Activated CD4-positive, alpha-beta memory T cell treated with anti-CD3 and anti-CD28 coated beads for 36 hours (primary cell): Measurements from ENCODE around the gene ALPK1. TPM values are rescaled to one million over a fixed set of nuclear protein-coding genes. Genes with fewer than 3 reads are reported as not detected.

ENCODE experiments used
- CTCF ChIA-PET: fragments of 350-600 bp; sonication (Branson Sonifier 250); formaldehyde crosslinking; loops from one replicate; lab custom pipeline; 2021; ENCODE audit warnings: antibody characterized with exemption, inconsistent platforms; lab: Charles Lee
- POLR2A ChIA-PET: fragments of 350-600 bp; sonication (Branson Sonifier 250); formaldehyde crosslinking; loops from one replicate; lab custom pipeline; 2021; ENCODE audit warnings: antibody characterized with exemption; lab: Charles Lee
- DNase-seq: peaks from one replicate; pipeline ENCODE4 v3.0.0-alpha.2; 2020
- H3K27ac Mint-ChIP-seq: one replicate; pipeline ENCODE4 v1.8.0; 2021; ENCODE audit warnings: mixed read lengths
- H3K27me3 Mint-ChIP-seq: one replicate; pipeline ENCODE4 v1.8.0; 2021; ENCODE audit warnings: mixed read lengths
- H3K36me3 Mint-ChIP-seq: one replicate; pipeline ENCODE4 v1.8.0; 2021; ENCODE audit warnings: mixed read lengths
- H3K4me1 Mint-ChIP-seq: one replicate; pipeline ENCODE4 v1.8.0; 2021; ENCODE audit warnings: low read depth, mixed read lengths
- H3K4me3 Mint-ChIP-seq: one replicate; pipeline ENCODE4 v1.8.0; 2021; ENCODE audit warnings: mild to moderate bottlenecking, mixed read lengths
- H3K9me3 Mint-ChIP-seq: one replicate; pipeline ENCODE4 v1.8.0; 2021; ENCODE audit warnings: mixed read lengths
- intact Hi-C: fragments of 100-400 bp; cut with micrococcal nuclease; formaldehyde crosslinking; loops from one replicate; pipeline ENCODE4 v1.15.1; 2023
- total RNA-seq, 2 experiments: library from RNA; stranded (reverse); gene quantifications; one replicate each; pipeline ENCODE4 v1.2.3, GENCODE V29; 2021

The ALPK1 gene
- 10 to 100 TPM; 21.5 to 22.9 TPM for total RNA-seq

GRCh38 chr4:112296949-112297880 is at the start of gene ALPK1:
ALPK1 (plus strand) TSS chr4:112297369.
- Mint-ChIP-seq H3K9me3 (no peaks in the 10 kb centered on the region), H3K27ac (peak within 1 kb of the TSS; percentile 84), H3K4me1 (peaks cover 23% of the 10 kb centered on the region), H3K36me3 (peaks cover 2% of the 10 kb centered on the region), H3K27me3 (no peaks in the 10 kb centered on the region), H3K4me3 (peak within 1 kb of the TSS; percentile 76)
- intact Hi-C loops: loop anchor here (1.0 kb wide), 1 partner anchor 9 kb away; no protein-coding TSS in a partner anchor
- ChIA-PET POLR2A (interaction anchor here (0.6 to 1.4 kb wide), 4 partner anchors 9 to 168 kb away, joined by 3 to 6 read pairs (median 5); partner anchors contain the start of gene TIFA), CTCF (interaction anchor here (0.9 kb wide), 2 partner anchors 24 kb away, joined by 3 read pairs; no protein-coding TSS in a partner anchor)
- no peak for DNase-seq

- peaks cover 3% of the 10 kb centered on the region for H3K36me3 Mint-ChIP-seq
- no peak overlapping the region for H3K4me3 Mint-ChIP-seq
- no peaks in the 10 kb centered on the region for H3K9me3 Mint-ChIP-seq
- intact Hi-C loops: no loop called here
- DNase-seq: no peak
- ChIA-PET POLR2A (no interaction called here), CTCF (interaction anchor here (1.5 to 2.1 kb wide), 2 partner anchors 15 to 16 kb away, joined by 4 to 6 read pairs; no protein-coding TSS in a partner anchor)
- no peak overlapping the region for H3K27ac Mint-ChIP-seq
- no peaks in the 10 kb centered on the region for H3K27me3 Mint-ChIP-seq
- peaks cover 5% of the 10 kb centered on the region for H3K4me1 Mint-ChIP-seq
Observed at GRCh38 chr4:112251019-112251643, 46.0 kb upstream of the ALPK1 start.

GRCh38 chr4:112252234-112252633 is 44.9 kb upstream of the ALPK1 start:
- intact Hi-C loops: no loop called here
- CTCF ChIA-PET: interaction anchor here (2.1 kb wide), 1 partner anchor 17 kb away, joined by 6 read pairs; no protein-coding TSS in a partner anchor
- no peak overlapping the region for H3K27ac Mint-ChIP-seq
- H3K9me3 Mint-ChIP-seq: no peaks in the 10 kb centered on the region
- no peak for DNase-seq
- H3K27me3 Mint-ChIP-seq: no peaks in the 10 kb centered on the region
- POLR2A ChIA-PET: no interaction called here
- peaks cover 3% of the 10 kb centered on the region for H3K36me3 Mint-ChIP-seq
- peaks cover 1% of the 10 kb centered on the region for H3K4me1 Mint-ChIP-seq
- H3K4me3 Mint-ChIP-seq: no peak overlapping the region

- POLR2A ChIA-PET: no interaction called here
- Mint-ChIP-seq H3K4me1 (no peaks in the 10 kb centered on the region), H3K36me3 (peaks cover 3% of the 10 kb centered on the region), H3K4me3 (no peak overlapping the region), H3K9me3 (no peaks in the 10 kb centered on the region), H3K27me3 (no peaks in the 10 kb centered on the region), H3K27ac (no peak overlapping the region)
- CTCF ChIA-PET: no interaction called here
- no peak for DNase-seq
- intact Hi-C loops: no loop called here
Observed at GRCh38 chr4:112253382-112254000, 43.7 kb upstream of the ALPK1 start.

GRCh38 chr4:112257098-112257497 is 40.1 kb upstream of the ALPK1 start:
- ChIA-PET POLR2A (interaction anchor here (0.6 kb wide), 1 partner anchor 268 kb away, joined by 3 read pairs; no protein-coding TSS in a partner anchor), CTCF (no interaction called here)
- H3K27ac Mint-ChIP-seq: no peak overlapping the region
- peaks cover 3% of the 10 kb centered on the region for H3K36me3 Mint-ChIP-seq
- intact Hi-C loops: no loop called here
- no peak overlapping the region for H3K4me3 Mint-ChIP-seq
- no peak for DNase-seq
- no peaks in the 10 kb centered on the region for H3K4me1 Mint-ChIP-seq
- no peaks in the 10 kb centered on the region for H3K9me3 Mint-ChIP-seq
- no peaks in the 10 kb centered on the region for H3K27me3 Mint-ChIP-seq

GRCh38 chr4:112266823-112267222 is 30.3 kb upstream of the ALPK1 start:
- Mint-ChIP-seq H3K27me3 (no peaks in the 10 kb centered on the region), H3K36me3 (peaks cover 4% of the 10 kb centered on the region), H3K4me3 (no peak overlapping the region), H3K27ac (no peak overlapping the region), H3K4me1 (peaks cover 29% of the 10 kb centered on the region), H3K9me3 (no peaks in the 10 kb centered on the region)
- POLR2A ChIA-PET: interaction anchor here (1.1 kb wide), 1 partner anchor 19 kb away, joined by 3 read pairs; the partner anchor contains the start of gene TIFA
- CTCF ChIA-PET: interaction anchor here (0.9 to 1.7 kb wide), 8 partner anchors 35 to 371 kb away, joined by 3 to 7 read pairs (median 4); partner anchors contain the start of genes AP1AR and LARP7
- intact Hi-C loops: no loop called here
- no peak for DNase-seq

GRCh38 chr4:112270051-112270450 is 27.1 kb upstream of the ALPK1 start:
- H3K36me3 Mint-ChIP-seq: peaks cover 5% of the 10 kb centered on the region
- H3K9me3 Mint-ChIP-seq: no peaks in the 10 kb centered on the region
- H3K27ac Mint-ChIP-seq: peak overlapping the region; percentile 77
- H3K4me1 Mint-ChIP-seq: peaks cover 54% of the 10 kb centered on the region
- H3K4me3 Mint-ChIP-seq: no peak overlapping the region
- intact Hi-C loops: loop anchor here (1.0 to 5.0 kb wide), 3 partner anchors 39 to 367 kb away; partner anchors contain the start of genes AP1AR, FAM241A, LARP7 and ZGRF1
- no peaks in the 10 kb centered on the region for H3K27me3 Mint-ChIP-seq
- DNase-seq: no peak
- ChIA-PET POLR2A (no interaction called here), CTCF (no interaction called here)

- no peaks in the 10 kb centered on the region for H3K9me3 Mint-ChIP-seq
- peak overlapping the region; percentile 77 for H3K27ac Mint-ChIP-seq
- ChIA-PET POLR2A (interaction anchor here (1.7 kb wide), 1 partner anchor 15 kb away, joined by 12 read pairs; the partner anchor contains the start of gene TIFA), CTCF (interaction anchor here (1.5 to 2.1 kb wide), 3 partner anchors 10 to 171 kb away, joined by 8 to 9 read pairs (median 8); no protein-coding TSS in a partner anchor)
- H3K4me3 Mint-ChIP-seq: no peak overlapping the region
- intact Hi-C loops: loop anchor here (1.0 to 5.0 kb wide), 3 partner anchors 40 to 366 kb away; partner anchors contain the start of genes AP1AR, FAM241A, LARP7 and ZGRF1
- no peak for DNase-seq
- H3K4me1 Mint-ChIP-seq: peaks cover 60% of the 10 kb centered on the region
- H3K27me3 Mint-ChIP-seq: no peaks in the 10 kb centered on the region
- peaks cover 8% of the 10 kb centered on the region for H3K36me3 Mint-ChIP-seq
Observed at GRCh38 chr4:112270640-112271421, 26.3 kb upstream of the ALPK1 start.

GRCh38 chr4:112272292-112272691 is 24.9 kb upstream of the ALPK1 start:
- ChIA-PET POLR2A (interaction anchor here (1.7 kb wide), 1 partner anchor 14 kb away, joined by 12 read pairs; the partner anchor contains the start of gene TIFA), CTCF (interaction anchor here (1.5 to 2.1 kb wide), 3 partner anchors 8 to 172 kb away, joined by 8 to 9 read pairs (median 8); no protein-coding TSS in a partner anchor)
- Mint-ChIP-seq H3K9me3 (no peaks in the 10 kb centered on the region), H3K4me3 (no peak overlapping the region), H3K36me3 (peaks cover 16% of the 10 kb centered on the region), H3K27ac (peak overlapping the region; percentile 77), H3K4me1 (peaks cover 64% of the 10 kb centered on the region), H3K27me3 (no peaks in the 10 kb centered on the region)
- intact Hi-C loops: loop anchor here (5.0 kb wide), 2 partner anchors 125 to 365 kb away; partner anchors contain the start of genes FAM241A, LARP7 and ZGRF1
- no peak for DNase-seq

- CTCF ChIA-PET: no interaction called here
- Mint-ChIP-seq H3K27ac (peak overlapping the region; percentile 90), H3K27me3 (no peaks in the 10 kb centered on the region), H3K36me3 (peaks cover 28% of the 10 kb centered on the region), H3K4me3 (no peak overlapping the region), H3K4me1 (peaks cover 79% of the 10 kb centered on the region), H3K9me3 (no peaks in the 10 kb centered on the region)
- POLR2A ChIA-PET: interaction anchor here (3.3 kb wide), 1 partner anchor 10 kb away, joined by 53 read pairs; the partner anchor contains the start of gene TIFA
- no peak for DNase-seq
- intact Hi-C loops: loop anchor here (1.0 to 5.0 kb wide), 4 partner anchors 9 to 362 kb away; partner anchors contain the start of genes FAM241A, LARP7 and ZGRF1
Observed at GRCh38 chr4:112274959-112275358, 22.2 kb upstream of the ALPK1 start.
